Left ventricle myocardium superior (tissue), 1 donor: ENCODE results near the gene HES1. TPM values are rescaled to one million over a fixed set of nuclear protein-coding genes. Genes with fewer than 3 reads are reported as not detected.
"Not testable (repeated sequence)": the region's sequence is repeated elsewhere in the genome, so short reads cannot be mapped to it uniquely, and the experiment has no call there.

Source experiments
- ATAC-seq: fragments of 200-7000 bp; cut with Tn5 transposase; one replicate; pipeline ENCODE4 v1.9.1; 2020; ENCODE audit warnings: mild to moderate bottlenecking, moderate library complexity
- DNase-seq: peaks from one replicate; pipeline ENCODE4 v3.0.0-alpha.2; 2020
- intact Hi-C: fragments of 100-400 bp; cut with micrococcal nuclease; formaldehyde crosslinking; loops from one replicate; pipeline ENCODE4 v1.11.0; 2022
- long read RNA-seq: library from polyadenylated mRNA; unstranded; transcript quantifications from one replicate; pipeline ENCODE4 v2.0.0, GENCODE V29; 2021
- total RNA-seq: library from RNA; stranded (reverse); fragmentation: NEBNext Ultra II Directional; extraction: Animal tissue kit (Norgen Biotek cat#: 25700); gene quantifications from one replicate; pipeline ENCODE4 v1.2.1, GENCODE V29; 2021
- donor health status: DM: no; HTN: yes; CAD: no; lungs with severe emphysema.

HES1 gene
- total RNA-seq, result 13.4 TPM
- long read RNA-seq, transcript HES1-201 (4 exons, 1,578 nt), result major isoform, 5 of 11 reads
- long read RNA-seq, partial matches to known transcripts, result 6 of 11 reads
- long read RNA-seq, other reads (novel, unspliced or antisense), result 0 of 11 reads

DNA sequence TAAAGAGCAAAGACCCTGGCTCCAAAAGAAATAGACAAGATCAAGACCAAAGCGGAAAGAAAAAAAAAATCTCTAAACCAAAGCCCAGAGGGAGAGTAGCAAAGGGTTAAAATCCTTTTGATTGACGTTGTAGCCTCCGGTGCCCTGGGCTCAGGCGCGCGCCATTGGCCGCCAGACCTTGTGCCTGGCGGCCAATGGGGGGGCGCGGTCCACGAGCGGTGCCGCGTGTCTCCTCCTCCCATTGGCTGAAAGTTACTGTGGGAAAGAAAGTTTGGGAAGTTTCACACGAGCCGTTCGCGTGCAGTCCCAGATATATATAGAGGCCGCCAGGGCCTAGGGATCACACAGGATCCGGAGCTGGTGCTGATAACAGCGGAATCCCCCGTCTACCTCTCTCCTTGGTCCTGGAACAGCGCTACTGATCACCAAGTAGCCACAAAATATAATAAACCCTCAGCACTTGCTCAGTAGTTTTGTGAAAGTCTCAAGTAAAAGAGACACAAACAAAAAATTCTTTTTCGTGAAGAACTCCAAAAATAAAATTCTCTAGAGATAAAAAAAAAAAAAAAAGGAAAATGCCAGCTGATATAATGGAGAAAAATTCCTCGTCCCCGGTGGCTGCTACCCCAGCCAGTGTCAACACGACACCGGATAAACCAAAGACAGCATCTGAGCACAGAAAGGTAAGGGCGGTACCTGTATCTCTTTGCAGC is at the start of gene HES1:
Gene HES1, plus strand, starts transcription at position 343 of the 713 bp plus-strand sequence. Its CDS starts 233 bp downstream, at position 576.
- peak; percentile 96 for DNase-seq
- intact Hi-C loops, result loop anchor here (10.0 kb wide), 1 partner anchor 179 kb away; no protein-coding TSS in a partner anchor

DNA sequence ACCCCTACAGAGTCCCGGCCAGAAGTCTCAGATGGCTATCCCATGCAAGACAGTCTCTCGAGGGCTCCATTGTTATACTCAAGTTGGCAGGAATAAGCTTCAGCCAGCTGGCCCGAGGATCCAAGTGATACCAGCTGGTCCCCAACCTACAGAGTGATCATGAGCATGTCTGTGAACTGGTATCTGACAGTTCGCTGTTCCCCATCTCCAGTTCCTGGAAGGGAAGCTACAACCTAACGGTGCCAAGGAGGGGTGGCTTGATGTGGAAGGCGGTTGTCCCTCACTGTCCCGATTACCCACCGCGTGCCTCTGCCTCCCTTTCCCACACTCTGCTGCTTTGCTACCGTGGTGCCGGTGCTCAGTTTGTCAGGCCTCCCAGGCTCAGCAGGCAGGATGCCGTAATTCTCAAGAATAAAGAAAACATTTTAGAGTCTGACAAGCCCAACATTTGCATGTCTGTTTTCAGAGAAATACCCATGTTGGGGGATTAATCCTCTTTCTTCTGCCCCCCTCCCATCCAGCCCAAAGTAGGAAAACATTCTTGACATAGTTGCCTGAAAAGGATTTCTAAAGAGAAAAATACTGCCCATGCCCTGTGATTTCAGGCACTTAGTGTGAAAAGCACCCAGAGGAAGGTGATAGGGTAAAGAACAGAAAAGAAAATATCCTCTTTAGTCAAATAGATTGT is 49.4 kb upstream of the HES1 start:
- no peak for DNase-seq
- no peak for ATAC-seq
- intact Hi-C loops, result no loop called here

More for the DNA sequence above, at the start of gene HES1:
- peak; percentile 77 for ATAC-seq

DNA sequence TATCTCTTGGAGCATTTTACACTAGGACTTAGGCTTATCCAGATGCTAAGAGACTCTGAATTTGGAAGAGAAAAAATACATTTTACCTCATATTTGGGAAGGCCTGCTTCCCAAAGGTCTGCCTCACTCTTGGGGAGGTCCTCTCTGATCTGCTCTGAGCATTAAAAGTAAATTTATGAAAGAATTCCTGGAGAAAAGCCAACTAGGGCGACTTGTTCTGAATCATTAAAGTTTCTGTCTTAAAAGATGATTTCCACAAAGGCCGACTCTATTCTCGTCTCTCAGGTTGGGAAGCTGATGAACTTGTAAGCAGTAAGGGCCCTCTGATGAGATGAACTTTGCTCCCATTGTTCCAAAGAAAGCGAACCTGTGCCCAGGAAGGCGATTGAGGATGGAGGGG is 48.7 kb upstream of the HES1 start:
- DNase-seq, result no peak
- intact Hi-C loops, result no loop called here
- no peak for ATAC-seq

GRCh38 chr3:194087995-194088855 is 47.7 kb upstream of the HES1 start:
- no peak for DNase-seq
- intact Hi-C loops, result no loop called here
- no peak for ATAC-seq

DNA sequence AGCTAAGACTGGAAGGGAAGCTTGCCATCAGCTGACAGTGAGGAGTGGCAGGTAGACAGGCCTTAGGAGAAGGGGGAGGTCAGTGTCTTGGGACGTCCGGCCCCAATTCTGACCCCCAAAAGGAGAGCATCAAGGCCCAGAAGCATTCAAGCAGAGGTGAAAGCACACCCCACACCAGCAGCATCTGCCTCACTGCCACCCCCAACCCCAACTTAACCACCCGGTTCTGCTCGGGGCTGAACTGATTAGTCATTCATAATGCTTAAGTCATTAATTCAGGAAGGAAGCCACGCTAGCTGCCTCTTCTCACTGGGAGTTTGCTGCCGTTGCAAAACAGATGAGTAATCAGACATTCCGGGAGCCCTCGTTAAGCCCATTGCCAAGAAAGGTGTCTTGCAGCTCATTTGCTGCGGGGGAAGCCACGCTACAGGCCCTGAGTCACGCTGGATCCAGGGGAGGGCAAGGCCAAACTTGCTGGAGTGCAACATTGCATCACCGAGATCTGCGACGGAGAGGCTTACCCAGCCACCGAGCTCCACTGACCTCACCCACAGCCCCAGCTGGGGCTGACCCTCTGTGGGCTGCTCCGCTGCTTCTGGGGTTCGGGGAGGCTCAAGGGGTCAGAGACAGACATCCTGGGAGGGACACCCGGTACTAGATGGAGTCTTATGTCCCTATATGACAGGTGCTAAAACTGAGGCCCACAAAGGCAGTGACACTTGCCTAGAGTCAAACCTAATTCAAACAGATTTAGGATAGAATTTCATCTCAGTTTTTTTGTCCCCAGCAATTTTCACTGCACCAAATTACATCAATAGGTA is 46.4 kb upstream of the HES1 start:
- peak; percentile 76 for ATAC-seq
- intact Hi-C loops, result no loop called here

GRCh38 chr3:194090178-194090555 is 45.8 kb upstream of the HES1 start:
- DNase-seq, intact Hi-C loops, ATAC-seq: not testable (repeated sequence)

More for the DNA sequence above, 46.4 kb upstream of the HES1 start:
- peak; percentile 45 for DNase-seq

- ATAC-seq, result no peak
- intact Hi-C loops, result no loop called here
- no peak for DNase-seq
Observed at GRCh38 chr3:194090716-194091115, 45.2 kb upstream of the HES1 start.

GRCh38 chr3:194091141-194091540 is 44.8 kb upstream of the HES1 start:
- DNase-seq (no peak), ATAC-seq (no peak)
- intact Hi-C loops, result no loop called here

DNA sequence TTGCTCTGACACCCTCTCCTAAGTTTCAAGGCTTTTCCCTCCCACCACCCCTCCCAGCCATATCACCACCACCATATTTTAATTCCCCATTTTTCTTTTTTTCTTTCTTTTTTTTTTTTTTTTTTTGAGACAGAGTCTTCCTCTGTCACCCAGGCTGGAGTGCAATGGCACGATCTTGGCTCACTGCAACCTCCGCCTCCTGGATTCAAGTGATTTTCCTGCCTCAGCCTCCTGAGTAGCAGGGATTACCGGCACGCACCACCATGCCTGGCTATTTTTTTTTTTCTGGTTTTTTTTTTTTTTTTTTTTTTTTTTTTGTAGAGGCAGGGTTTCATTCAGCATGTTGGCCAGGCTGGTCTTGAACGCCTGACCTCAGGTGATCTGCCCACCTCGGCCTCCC is 44.1 kb upstream of the HES1 start:
- ATAC-seq, intact Hi-C loops, DNase-seq: not testable (repeated sequence)

DNA sequence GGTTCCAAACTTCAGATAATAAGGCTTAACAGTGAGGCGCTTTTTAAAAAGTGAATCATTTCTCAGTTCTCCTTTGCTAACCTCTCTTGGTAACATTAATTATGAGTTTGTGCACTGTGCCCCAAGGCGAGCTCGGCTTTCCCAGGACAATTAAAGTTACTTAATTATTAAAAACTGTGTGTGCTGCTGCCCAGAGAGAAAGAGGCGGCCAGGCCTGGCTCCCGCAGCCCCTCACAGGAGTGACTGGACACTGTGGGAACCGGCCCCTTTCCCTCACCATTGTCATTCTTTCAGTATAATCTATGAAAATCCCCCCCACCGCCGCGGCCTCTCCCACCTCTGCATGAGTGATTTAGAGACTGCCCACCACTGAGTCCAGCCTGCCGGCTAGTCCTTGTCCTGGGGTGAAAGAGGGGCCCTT is 43.1 kb upstream of the HES1 start:
- ATAC-seq, result no peak
- DNase-seq, result no peak
- intact Hi-C loops, result no loop called here

- ATAC-seq, result no peak
- intact Hi-C loops, result no loop called here
- DNase-seq, result no peak
Observed at GRCh38 chr3:194093842-194094241, 42.1 kb upstream of the HES1 start.

DNA sequence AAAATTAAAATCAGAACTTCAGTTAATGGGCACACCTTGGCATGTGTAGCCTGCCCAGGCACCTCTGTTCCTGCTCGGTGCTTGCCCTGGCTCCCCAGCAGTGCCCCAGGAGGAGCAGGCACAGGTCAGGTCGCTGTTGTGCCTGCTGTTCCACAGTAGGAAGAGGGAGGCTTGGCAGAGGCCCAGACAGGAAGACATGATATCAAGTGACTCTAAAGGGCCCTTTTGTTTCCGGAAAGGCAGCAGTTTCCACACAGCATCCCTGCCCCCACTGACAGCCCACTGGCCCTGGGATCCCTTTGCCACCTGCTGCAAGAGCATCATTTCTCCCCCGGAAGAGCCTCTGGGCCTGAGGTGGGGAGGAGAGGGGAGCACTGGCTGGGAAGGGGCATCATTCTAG is 40.5 kb upstream of the HES1 start:
- intact Hi-C loops, result no loop called here
- ATAC-seq (peak; percentile 18), DNase-seq (peak; percentile 63)

DNA sequence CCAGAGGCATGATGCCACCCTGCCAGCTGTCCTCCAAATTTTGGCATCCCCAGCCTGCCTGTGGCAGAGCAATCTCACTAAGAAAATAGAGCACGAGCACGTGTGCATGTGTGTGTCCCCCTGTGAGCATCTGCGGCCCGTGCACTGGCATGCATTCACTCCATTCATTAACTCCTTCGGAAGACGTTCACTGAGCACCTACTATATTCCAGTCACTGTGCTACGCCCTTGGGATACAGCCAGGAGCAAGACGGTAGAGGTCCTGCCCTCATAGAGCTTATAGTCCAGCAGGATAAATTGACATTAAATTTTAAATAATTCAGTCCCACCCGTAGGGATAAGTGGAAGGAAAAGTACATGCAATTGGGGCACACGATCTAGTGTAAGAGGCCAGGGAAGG is 40.0 kb upstream of the HES1 start:
- ATAC-seq (no peak), DNase-seq (no peak)
- intact Hi-C loops, result no loop called here

- intact Hi-C loops, result no loop called here
- ATAC-seq, result peak; percentile 80
- DNase-seq, result peak; percentile 34
Observed at GRCh38 chr3:194097141-194097882, 38.6 kb upstream of the HES1 start.

GRCh38 chr3:194098081-194098842 is 37.7 kb upstream of the HES1 start:
- no peak for DNase-seq
- intact Hi-C loops, result no loop called here
- peak; percentile 72 for ATAC-seq

- DNase-seq (no peak), ATAC-seq (no peak)
- intact Hi-C loops, result no loop called here
Observed at GRCh38 chr3:194098843-194099183, 37.1 kb upstream of the HES1 start.

DNA sequence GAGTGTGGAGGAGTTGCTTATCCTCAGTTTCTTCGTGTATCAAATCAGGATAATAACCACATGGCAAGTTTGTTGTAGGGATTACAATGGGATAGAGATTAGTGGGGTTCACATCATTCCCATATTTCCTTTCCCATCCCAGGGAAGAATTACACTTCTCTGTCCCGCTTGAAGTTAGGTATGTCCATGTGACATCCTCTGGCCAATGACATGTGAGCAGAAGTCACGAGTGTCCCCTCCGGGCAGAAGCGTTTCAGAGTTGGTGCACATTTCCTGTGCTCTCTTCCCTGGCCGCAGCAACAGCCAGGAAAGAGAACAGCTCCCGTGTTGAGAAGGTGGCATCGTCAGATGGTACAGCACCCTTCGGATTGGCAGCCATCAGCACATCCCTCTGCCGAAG is 36.7 kb upstream of the HES1 start:
- intact Hi-C loops, result no loop called here
- no peak for DNase-seq
- no peak for ATAC-seq
